GM18858 (cell line): ENCODE measurements around the gene SLC25A33.

ENCODE experiments used
- ATAC-seq: cut with Tn5 transposase; IDR thresholded peaks from one replicate; pipeline ENCODE4 v1.9.1; 2021; ENCODE audit not compliant: unreplicated experiment

The SLC25A33 gene

GRCh38 chr1:9600861-9601834 lies 61.9 kb downstream of the SLC25A33 start:
- no peak for ATAC-seq

GRCh38 chr1:9601942-9602793 lies 62.9 kb downstream of the SLC25A33 start:
- no peak for ATAC-seq

- no peak for ATAC-seq
These were observed 63.5 kb downstream of the SLC25A33 start for GRCh38 chr1:9602794-9603167.

GRCh38 chr1:9603307-9603706 lies 64.0 kb downstream of the SLC25A33 start:
- ATAC-seq = no peak

GRCh38 chr1:9603766-9604753 lies 64.8 kb downstream of the SLC25A33 start:
- ATAC-seq = no peak

GRCh38 chr1:9604836-9605235 lies 65.6 kb downstream of the SLC25A33 start:
- ATAC-seq = no peak

- ATAC-seq = no peak
These were observed 66.7 kb downstream of the SLC25A33 start for GRCh38 chr1:9605946-9606455.

GRCh38 chr1:9606458-9606857 lies 67.2 kb downstream of the SLC25A33 start:
- no peak for ATAC-seq

GRCh38 chr1:9606948-9607347 lies 67.7 kb downstream of the SLC25A33 start:
- no peak for ATAC-seq

GRCh38 chr1:9607352-9607751 lies 68.1 kb downstream of the SLC25A33 start:
- no peak for ATAC-seq

GRCh38 chr1:9609998-9610397 lies 70.7 kb downstream of the SLC25A33 start:
- ATAC-seq = no peak

- ATAC-seq = no peak
These were observed 71.3 kb downstream of the SLC25A33 start for GRCh38 chr1:9610548-9610947.

GRCh38 chr1:9611716-9612115 lies 72.5 kb downstream of the SLC25A33 start:
- no peak for ATAC-seq

GRCh38 chr1:9612162-9612845 lies 73.0 kb downstream of the SLC25A33 start:
- ATAC-seq = no peak

- no peak for ATAC-seq
These were observed 73.8 kb downstream of the SLC25A33 start for GRCh38 chr1:9612871-9613624.

- no peak for ATAC-seq
These were observed 74.5 kb downstream of the SLC25A33 start for GRCh38 chr1:9613625-9614299.

GRCh38 chr1:9615316-9616063 lies 76.2 kb downstream of the SLC25A33 start:
- no peak for ATAC-seq
